Stimulated activated CD4-positive, alpha-beta T cell treated with anti-CD3 and anti-CD28 coated beads, Interleukin-15, amount 100 ng/mL, for 1 hour (primary cell): ENCODE results near the gene HOXD1.

Experiments used
- DNase-seq, 2 donors: peaks; one replicate each; pipeline ENCODE4 v3.0.0-alpha.2; 2020; ENCODE audit warnings: low read depth in 1 of 2, low spot score in 1 of 2

The HOXD1 gene

DNA sequence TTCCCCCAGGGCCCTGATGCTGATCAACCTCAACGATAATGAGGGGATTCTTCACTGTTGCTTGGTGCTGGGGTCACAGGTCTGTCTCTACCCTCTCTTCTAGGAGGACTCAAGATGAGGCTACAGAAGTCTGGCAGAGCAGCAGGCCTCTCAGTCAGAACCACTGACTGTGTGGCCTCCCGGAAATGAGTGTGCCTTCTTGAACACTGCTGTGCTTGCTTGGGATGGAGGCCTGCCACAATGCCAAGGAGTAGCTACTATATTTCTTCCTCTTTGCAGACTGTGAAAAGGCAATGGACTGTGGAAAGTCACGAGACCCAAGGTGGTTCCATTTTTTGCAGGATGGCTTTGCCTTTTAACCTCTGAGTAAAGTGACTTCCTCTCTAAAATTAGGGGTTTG lies 5.8 kb upstream of the HOXD1 start:
- no peak for DNase-seq

DNA sequence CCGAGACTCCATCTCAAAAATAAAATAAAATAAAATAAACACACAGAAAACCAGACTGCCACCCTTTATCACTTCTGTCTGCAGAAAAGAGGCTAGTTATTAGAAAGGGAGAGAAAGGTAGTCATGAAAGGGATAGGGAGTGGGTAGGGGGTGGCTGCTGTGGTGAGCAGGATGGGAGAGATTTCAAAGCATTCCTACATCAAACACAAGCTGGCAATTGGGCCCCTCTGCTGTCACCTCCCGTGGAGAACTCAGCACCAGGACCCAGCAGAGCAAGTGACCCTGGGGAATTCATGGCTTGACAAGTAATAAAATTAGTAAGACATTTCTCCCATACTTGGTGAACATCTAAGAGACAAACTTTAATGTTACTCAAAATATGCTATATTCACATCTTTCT lies 3.7 kb upstream of the HOXD1 start:
- no peak for DNase-seq

DNA sequence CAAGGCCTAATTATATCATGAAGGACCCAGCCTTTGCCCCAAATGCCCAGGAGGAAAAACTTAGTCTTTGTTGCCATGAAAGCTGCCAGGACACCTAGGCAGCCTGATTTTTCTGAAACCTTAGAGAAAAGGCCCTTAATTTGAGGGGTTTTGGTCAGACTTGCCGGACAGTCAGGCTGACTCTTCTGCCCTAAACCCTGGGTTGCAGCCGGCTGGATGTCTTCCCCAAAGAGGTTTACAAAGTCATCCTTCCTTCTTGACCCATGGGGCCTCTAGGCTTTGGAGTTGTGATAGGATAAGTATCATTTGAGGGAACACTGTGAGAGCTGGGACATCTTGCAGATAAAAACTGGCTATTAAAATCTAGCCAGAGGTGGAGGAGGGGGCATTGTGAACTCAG lies 2.4 kb upstream of the HOXD1 start:
- no peak for DNase-seq

DNA sequence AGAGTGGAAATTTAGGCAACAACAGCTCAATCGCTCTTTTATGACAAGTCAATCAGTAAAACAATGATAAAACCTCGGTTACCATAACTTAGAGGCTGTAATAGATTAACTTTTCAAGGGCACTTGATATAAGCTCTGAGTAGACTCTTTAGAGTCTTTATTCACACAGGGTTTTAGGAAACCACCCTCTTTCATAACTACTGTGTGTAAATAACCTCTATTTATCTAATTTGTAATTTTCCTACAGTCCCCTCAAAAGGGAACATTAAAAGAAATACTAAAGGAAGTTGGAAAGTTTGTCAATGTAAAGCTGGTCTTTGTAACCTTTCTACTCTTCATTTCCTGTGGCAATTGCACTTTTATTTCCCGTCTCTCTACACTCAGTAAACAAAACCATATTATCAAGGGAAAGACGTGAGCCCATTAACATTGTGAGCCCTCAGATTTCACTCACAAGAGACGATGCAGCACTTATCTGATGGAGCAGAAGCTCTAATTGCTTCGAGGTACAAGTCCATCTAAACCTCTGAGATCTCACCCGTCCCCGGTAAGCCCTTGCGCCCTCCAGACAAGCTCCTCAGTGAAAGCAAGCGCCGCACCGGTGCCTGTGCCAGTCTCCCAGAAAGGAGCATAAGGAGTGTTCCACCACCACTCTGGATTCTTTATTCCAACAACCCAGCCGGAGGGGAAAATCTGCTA lies 1.1 kb upstream of the HOXD1 start:
- DNase-seq: no peak

DNA sequence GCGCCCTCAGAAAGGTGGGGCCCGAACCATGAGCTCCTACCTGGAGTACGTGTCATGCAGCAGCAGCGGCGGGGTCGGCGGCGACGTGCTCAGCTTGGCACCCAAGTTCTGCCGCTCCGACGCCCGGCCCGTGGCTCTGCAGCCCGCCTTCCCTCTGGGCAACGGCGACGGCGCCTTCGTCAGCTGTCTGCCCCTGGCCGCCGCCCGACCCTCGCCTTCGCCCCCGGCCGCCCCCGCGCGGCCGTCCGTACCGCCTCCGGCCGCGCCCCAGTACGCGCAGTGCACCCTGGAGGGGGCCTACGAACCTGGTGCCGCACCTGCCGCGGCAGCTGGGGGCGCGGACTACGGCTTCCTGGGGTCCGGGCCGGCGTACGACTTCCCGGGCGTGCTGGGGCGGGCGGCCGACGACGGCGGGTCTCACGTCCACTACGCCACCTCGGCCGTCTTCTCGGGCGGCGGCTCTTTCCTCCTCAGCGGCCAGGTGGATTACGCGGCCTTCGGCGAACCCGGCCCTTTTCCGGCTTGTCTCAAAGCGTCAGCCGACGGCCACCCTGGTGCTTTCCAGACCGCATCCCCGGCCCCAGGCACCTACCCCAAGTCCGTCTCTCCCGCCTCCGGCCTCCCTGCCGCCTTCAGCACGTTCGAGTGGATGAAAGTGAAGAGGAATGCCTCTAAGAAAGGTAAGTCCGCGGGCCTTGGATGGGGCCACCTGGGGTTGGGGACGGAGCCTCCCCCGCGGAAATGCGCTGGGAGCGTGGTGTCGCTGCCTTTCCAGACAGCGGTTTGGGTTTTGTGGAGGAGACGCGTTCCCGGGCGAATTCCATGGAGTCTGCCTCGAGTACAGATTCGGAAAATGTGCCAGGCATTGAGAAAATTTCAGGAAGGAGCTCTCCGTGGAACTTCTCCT lies 559 bp downstream of the HOXD1 start:
- no peak for DNase-seq

DNA sequence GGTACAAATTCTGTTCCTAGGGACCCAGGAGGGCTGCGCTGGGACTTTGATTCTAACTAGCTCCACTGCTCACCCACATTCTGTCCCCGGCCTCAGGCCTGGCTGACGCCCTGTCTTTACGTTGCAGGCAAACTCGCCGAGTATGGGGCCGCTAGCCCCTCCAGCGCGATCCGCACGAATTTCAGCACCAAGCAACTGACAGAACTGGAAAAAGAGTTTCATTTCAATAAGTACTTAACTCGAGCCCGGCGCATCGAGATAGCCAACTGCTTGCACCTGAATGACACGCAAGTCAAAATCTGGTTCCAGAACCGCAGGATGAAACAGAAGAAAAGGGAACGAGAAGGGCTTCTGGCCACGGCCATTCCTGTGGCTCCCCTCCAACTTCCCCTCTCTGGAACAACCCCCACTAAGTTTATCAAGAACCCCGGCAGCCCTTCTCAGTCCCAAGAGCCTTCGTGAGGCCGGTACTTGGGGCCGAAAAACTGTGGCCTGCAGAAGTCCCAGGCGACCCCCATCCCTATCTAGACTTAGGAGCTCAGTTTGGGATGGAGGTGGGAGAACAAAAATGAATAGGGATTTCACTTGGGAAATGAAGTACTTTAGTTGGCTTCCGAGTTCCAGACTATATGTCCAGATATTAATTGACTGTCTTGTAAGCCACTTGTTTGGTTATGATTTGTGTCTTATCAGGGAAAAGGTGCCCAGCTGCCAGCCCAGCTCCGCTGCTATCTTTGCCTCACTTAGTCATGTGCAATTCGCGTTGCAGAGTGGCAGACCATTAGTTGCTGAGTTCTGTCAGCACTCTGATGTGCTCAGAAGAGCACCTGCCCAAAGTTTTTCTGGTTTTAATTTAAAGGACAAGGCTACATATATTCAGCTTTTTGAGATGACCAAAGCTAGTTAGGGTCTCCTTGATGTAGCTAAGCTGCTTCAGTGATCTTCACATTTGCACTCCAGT lies 1.5 kb downstream of the HOXD1 start:
- no peak for DNase-seq

DNA sequence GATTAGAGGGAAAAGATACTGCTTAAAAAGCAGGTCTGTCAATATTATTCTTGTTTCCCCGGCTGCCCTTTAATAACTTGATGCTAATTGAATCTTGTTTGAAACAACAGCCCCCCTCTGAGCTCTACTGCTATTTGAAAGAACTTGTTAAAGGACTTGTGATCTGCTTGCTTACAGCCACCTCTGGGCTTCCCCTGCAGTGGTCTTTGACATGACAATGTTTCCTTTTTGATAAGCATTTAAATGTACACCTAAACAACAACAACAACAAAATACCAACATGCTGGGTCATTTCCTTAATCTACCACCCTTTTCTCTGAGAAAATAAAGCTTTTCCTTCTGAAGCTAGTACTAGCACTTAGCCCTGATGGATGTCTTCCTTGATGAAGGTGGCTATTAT lies 3.9 kb downstream of the HOXD1 start:
- no peak for DNase-seq

DNA sequence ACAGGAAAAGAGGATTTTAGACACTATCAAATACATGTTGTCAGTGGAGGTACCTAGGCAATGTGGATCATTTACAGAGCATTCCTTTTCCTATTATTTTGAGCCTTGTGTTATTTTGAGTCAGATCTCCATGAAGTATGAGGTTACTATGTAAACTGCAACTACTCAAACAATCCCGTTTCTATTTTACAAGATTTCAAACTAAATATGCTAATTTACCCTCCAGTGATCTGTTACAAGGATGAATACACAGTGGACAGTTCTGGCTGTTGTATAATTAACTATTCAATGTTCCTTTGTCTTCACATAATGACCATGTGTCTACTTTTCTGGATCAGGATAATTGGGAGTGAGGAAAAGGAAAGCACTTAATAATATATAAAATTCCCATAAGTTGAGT lies 4.6 kb downstream of the HOXD1 start:
- no peak for DNase-seq

DNA sequence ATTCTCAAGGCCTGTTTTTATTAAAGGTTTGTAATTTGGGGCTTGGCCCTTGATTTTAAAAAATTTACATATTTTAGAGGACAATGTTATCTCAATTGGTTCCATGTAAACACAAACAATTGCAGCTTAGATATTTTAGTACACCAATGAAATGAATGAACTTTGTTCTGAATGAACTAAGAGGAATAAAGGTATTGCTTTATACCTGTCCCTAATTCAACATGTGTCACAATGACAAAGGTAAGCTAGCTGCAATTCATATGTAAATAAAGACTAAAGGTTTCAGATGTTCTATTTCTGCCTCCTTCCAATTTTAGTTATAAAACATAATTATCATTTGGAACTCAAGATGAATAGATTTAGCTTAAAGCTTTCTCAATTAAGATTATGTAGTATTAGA lies 11.4 kb downstream of the HOXD1 start:
- no peak for DNase-seq

DNA sequence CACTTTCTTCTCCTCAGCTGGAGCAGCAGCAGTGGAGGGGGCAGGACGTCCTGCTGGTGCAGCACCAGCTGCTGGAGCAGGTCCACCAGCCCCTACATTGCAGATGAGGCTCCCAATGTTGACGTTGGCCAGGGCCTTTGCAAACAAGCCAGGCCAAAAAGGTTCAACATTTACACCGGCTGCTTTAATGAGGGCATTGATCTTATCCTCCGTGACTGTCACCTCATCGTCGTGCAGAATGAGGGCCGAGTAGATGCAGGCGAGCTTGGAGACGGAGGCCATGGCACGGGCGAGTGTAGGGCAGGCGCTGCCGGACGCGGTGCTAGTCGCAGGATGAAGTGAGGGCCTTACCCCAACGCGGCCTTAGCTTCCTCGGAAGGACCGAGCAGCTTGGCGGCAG lies 12.5 kb downstream of the HOXD1 start:
- no peak for DNase-seq

DNA sequence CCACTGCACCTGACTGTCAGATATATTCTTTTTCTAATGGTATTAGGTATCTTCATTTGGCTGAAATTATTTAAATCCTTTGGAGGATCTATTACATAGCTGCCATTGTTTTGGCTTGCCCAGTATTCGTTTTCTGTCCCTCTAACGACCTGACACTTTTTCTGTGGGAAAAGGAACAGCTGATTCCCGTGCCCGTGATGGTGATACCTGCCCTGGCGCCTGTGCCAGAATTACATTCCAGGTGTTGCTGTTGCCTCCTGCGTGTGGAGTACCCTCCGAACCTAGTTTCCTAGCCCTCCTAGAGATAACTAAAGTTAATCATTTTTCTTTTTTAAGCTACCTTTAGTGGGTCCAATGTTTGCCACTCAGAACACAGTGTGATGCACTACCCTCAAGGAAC lies 14.0 kb downstream of the HOXD1 start:
- no peak for DNase-seq

DNA sequence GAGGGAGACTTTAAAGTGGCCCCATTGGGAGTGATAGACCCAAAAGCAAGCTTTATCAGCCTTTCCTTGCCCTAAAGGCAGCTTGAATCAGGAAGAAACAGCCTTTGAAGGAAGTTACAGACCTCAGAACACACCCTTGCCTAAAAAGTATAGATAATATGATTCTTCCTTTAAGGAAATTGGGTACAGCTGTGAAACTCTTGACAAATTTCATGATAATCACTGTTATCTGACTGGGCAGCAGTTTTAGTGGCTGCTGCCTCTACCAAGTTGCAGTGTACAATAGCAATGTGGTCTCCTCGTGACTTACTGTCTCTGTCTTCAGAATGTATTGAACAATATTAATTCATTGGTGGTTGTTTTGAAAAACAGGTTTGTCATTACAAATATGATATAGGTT lies 16.7 kb downstream of the HOXD1 start:
- DNase-seq: no peak

DNA sequence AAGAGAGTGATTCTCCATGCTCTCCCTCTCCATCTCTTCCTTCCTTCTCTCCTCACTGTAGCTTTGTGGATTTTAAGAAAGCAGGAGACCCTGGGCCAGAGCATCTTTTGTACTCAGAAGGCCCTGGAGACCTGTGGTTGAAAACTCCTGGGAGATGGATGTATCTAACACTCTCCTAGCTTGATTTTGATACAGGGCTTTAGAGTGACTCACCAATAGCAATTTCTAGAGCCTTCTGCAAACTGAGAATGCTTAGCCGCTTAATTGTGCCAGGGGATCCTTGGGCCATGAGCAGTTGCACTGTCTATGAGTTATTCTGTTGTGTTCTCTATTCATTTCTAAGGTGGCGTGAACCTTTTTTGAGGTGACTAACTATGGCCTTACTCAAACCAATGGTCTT lies 17.7 kb downstream of the HOXD1 start:
- DNase-seq: no peak

DNA sequence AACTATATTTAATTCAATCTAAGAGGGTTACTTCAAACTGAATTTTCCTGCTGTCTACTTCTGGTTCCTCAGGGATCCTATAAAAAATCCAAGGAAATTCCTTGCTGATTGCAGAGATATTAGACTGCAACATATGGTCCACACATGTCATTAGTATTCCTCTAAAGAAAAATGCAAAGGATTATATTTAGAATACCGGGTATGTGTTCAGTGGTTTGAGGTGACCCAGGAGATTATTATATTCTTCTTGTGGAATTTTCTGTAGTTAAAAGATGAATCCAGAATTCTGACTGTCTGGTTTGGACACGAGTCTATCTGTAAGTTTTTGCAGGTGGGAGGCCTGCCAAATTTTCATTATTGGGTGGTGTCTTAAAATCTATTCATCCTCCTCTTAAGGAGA lies 18.2 kb downstream of the HOXD1 start:
- DNase-seq: no peak

DNA sequence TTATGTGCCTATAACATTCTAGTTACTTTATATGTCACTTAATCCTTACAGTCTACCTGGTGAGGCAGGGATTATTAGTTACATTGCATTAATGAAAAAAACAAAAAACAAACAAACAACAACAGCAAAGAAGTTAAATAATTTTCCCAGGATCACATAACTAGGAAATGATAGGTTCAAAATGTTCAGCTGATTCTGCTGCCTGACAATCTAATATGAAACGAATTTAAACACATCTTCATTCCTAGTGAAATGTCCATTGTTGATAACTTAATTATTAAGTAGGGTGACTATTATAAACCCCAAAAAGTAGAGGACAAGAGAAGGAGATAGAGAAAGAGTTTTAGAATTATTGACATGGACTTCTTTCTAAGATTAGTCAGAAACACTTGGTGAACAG lies 22.6 kb downstream of the HOXD1 start:
- no peak for DNase-seq

DNA sequence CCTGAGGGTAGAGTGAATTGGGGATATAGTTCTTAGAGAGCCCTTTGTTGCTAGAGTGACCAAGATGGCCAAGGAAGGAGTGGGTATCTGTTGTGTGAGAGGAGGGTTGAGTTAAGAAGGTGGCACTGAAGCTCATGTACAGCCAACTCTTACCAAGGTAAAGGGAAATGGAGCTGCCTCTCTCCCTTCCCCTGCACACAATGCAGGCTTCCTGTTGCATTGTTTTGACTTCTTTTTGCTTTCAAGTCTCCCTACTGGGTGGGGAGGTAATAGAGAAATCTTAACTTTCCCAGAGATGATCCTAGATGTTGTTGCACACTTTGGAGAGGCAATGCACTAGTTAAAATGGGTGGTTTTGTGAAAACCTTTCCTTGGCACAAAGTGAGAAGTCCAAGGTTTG lies 23.8 kb downstream of the HOXD1 start:
- DNase-seq: no peak

DNA sequence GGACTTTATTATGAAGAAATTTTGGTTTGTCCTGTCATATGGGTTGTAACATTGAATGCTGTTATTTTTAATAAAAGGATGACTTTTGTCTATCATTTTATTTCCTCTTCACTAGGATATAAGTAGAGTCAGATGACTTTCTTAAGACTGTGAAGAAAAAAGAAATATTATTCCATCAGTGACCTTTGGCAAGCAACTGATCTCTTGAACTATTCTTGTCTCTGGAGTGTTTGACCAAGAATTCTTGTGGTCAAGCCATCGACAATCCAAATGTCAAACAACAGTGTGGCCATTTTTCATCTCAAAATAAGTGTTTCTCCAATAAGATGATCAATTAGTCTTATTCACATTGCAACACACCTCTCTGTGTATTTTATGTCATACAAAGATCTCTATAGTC lies 24.9 kb downstream of the HOXD1 start:
- no peak for DNase-seq

DNA sequence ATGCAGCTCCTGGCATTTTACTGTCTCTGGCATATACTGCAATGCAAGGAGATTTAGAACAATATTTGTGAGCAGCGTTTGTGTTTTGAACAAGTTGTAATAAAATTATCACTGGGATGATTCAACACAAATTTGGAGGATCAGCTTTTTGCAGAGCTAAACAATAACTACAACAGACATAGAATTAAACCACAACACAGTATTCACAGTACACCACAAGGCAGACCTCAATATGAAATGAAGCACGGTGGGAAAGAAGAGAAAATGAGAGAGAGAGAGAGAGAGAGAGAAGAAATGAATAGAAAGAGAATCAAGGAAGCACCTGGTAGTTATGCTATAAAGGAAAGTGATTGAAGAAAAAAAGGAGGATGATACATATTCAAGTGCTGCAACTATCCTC lies 39.4 kb downstream of the HOXD1 start:
- DNase-seq: no peak

DNA sequence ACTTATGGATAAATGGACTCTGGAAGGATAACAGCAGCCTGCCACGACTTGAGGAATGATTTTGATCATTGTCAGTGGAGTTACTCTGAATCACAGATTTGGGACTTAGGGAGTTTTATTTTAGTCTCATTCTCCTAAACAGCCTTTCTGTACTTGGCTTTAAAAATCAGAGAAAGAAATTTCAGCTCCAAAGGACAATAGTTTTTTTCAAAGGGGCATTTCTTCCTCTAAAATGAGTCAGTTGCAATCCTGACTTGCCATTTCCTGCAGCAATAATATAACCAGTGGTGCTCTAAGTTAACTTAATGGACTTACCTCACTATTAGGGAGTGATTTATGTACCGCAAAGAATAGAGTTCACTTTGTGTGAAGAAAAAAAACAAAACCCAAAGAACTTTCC lies 45.7 kb downstream of the HOXD1 start:
- no peak for DNase-seq

DNA sequence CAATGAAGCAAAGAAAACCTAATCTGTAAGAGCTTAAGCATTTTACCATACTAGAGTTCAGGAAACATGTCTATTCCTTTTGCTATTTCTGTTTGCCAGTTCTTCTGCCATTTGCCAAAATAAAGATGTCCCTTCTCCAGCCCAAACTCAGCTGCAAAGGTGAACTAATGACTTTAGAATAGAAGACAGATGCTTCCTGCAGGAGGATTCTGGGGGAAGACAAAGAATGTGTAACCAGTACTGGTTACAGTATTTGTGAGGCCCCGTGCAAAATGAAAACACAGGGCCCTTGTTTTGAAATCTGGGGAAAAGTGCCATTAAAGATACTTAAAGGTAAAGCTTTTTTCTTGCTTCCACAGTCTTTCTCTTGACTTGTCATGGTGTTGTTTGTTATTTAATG lies 46.5 kb downstream of the HOXD1 start:
- no peak for DNase-seq

DNA sequence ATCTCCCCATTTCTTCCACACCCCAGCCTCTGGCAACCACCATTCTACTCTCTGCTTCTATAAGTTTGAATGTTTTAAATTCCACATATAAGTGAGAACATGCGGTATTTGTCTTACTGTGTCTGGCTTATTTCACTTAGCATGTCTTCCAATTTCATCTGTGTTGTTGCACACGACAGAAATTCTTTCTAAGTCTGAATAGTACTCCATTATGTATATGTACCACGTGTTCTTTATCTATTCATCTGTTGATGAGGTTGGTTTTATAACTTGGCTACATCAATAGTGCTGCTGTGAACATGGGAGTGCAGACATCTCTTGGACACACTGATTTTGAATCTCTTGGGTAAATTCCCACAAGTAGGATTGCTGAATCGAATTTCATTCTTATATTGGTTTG lies 49.0 kb downstream of the HOXD1 start:
- no peak for DNase-seq

DNA sequence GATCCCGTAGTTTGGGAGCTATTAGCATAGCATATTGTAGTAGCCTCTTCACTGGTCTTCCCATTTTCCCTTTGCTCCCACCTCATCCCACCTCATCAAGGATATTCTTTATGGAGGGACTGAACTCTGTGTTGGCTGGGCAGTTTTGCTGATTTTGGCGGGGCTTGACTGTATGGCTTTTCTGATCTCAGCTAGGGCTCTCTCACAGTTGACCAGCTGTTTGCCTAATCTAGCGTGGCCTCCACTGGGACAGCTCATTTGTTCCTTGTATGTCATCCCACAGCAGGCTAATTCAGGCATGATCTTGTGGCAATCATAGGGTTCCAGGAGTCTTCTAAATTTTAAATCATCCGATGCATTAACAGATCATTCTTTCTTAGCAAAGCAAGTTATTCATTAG lies 50.6 kb downstream of the HOXD1 start:
- no peak for DNase-seq
